Measurements from ENCODE around the gene NMRK2.
A peak's percentile ranks its signal among the peaks of the same experiment; 100 is the strongest.

NMRK2 gene

GRCh38 chr19:3982701-3983541, 50.1 kb downstream of the NMRK2 start:
- no peak for DNase-seq

DNA sequence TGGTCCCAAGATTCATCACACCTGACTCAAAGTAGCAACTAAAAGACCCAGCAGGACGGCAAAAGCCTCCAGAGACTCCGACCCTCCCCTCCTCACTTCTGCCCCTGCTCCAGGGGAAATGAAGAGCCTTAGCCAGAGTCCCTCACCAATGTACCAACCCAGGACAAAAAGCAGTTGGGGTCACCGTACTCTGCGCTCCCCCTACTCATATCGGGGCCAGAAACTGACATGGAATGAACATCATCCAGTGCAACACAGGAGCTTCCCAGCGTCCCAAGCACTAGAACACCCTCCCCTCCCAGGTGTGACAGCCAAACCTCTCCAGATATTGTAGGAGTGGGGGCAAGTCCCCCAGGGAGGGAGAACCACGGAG, 50.7 kb downstream of the NMRK2 start:
- DNase-seq, result no peak

DNA sequence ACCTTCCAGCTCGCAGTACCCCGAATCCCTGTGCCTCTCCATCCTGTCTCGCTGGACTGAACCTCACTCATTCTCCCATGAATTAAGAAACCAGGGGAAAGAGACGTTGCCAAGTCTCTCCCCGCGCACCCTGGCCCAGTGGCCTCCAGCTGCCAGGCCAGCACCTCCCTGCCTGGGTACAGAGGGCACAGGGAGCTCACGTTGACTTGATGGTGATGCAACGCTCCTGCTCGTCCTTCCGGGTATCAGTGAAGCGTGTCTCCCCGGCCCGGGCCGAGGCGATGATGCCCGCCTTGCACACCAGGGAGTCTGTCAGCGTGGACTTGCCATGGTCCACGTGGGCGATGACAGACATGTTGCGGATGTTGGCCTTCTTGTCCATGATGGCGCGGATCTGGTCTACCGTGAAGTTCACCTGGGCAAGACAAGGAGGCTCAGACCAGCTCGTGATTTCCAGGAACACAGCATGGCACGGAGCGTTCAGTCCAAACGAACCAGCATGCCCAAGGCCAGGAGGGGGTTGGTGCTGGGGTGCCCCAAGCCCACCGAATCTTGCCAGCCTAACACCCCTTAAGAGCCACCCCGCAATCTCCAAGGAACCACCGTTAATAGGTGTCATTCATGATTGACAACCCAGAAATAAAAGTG, 51.2 kb downstream of the NMRK2 start:
- DNase-seq, result no peak

GRCh38 chr19:3984584-3984907, 51.7 kb downstream of the NMRK2 start:
- DNase-seq, result no peak

DNA sequence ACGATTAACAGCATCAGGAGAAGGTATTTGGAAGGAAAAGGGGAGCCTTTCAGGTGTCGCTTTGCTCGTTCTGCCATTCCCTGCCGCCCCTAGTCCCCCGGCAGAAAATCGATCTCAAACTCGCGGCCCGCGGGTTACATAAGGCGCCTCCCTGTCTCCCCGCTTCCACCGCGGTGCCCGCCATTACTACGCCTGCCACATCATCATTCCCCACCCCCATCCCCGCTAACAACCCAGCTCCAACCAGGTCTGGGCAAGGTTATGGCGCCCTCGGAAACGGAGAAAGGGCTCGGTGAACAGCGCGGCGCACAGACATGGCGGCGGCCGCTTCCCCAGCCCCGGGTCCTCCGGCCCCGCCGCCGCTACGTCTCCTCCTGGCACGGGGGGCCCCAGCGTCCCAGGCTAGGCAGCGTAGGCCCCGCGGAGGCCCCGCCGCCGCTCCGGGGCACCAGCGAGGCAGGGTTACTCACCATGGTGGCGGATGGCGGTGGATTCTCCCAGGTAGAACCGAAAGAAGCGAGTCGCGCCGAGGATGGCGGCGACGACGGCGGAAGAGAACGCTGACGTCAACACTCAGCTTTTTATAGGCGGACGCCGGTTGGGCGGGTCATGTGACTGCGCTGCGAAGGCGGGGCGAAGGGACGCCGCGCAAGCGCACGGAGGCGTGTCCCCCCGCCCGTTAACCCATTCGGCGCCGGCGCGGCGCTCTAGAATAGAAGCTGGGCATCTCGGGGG, 52.2 kb downstream of the NMRK2 start, which contains the start of gene EEF2:
TSS of gene EEF2 (minus strand) at position 556 of the 735 bp plus-strand sequence. CDS start at position 473, 83 bp downstream.
- peak; percentile 89 for DNase-seq

- DNase-seq, result no peak
Observed at GRCh38 chr19:3985643-3986259, 52.9 kb downstream of the NMRK2 start.

DNA sequence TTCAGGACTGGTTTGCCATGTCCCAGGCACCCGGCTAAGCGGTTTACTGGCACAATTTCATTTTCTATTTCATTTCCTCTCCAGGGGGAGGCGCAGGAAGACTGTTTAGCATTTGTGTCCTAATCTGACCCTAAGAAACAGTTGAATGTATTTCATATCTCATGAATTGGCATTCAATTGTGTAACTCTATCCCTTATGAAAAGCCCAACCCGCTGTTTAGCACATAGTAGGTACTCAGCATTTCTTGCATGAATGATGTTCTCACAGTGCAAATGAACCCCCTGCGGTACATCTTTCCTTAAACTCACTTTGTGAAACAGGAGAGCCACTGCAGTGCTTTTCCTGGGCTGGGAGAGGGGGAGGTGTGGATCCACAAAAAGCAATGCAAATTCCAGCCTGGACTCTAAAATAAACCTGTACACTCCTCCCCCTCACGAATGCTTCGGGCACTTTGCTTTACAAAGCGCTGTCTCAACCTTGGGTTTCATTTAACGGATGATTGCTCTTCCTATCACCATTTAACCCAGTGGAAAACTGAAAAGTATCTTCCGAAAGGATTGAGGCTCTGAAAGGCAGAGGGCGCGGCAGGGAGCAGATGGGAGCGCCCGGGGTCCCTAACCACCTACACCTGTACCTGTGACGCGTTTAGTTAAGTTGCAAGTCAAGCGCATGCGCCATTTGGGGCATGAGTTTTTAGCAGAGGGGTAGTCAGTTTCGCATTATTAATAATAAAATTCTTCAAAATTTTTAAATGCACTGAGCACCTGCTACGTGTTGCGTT, 53.6 kb downstream of the NMRK2 start:
- no peak for DNase-seq

- DNase-seq, result peak; percentile 89
Observed at GRCh38 chr19:3987619-3988371, 54.9 kb downstream of the NMRK2 start.

DNA sequence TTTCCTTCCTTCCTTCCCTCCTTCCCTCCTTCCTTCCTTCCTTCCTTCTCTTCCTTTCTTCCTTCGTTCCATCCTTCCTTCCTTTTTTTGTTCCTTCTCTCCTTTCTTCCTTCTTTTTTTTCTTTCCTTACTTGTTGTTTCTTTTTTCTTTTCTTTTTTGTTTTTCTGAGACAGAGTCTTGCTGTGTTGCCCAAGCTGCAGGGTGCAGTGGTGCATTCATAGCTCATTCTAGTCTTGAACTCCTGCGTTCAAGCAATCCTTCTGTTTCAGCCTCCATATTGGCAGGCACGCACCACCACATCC, 57.9 kb downstream of the NMRK2 start:
- no peak for DNase-seq
